Breast epithelium (tissue), 3 donors: ENCODE results near the gene TMEM74B.

Experiments
- CTCF ChIP-seq, 3 donors: fragments of 450-650 bp; IDR thresholded peaks; one replicate each; pipeline ENCODE4 v1.5.1; 2016 to 2017; ENCODE audit warnings: antibody characterized with exemption in 3 of 3, mild to moderate bottlenecking in 3 of 3, moderate library complexity in 3 of 3
- POLR2A ChIP-seq: fragments of 450-650 bp; IDR thresholded peaks from one replicate; pipeline ENCODE4 v1.6.1; 2016; ENCODE audit warnings: antibody characterized with exemption, mild to moderate bottlenecking, moderate library complexity
- POLR2AphosphoS5 ChIP-seq, 3 donors: sonication (generic); formaldehyde crosslinking; IDR thresholded peaks; one replicate each; pipeline ENCODE4 v1.6.1; 2017; ENCODE audit warnings: antibody characterized with exemption in 3 of 3

- TF ChIP-seq CTCF (IDR thresholded peaks at IDR 0.05) (no peak), POLR2AphosphoS5 (IDR thresholded peaks at IDR 0.05) (no peak), POLR2A (no peak)
Observed at GRCh38 chr20:1210501-1210900, 25.7 kb upstream of the TMEM74B start.
